GM12878 (cell line): ENCODE measurements around the gene CD82. TPM values are rescaled to one million over a fixed set of nuclear protein-coding genes. Genes with fewer than 3 reads are reported as not detected.

Experiments used
- ATAC-seq: fragments of 200-7000 bp; cut with Tn5 transposase; 3 replicates; pipeline ENCODE4 v1.9.1; 2020; ENCODE audit warnings: mild to moderate bottlenecking, moderate library complexity
- BruUV-seq: library from RNA; stranded (reverse); fragments of 400-500 nt; replicated peaks from 2 replicates; lab custom pipeline; 2021; lab: Mats Ljungman, UMichigan
- CTCF ChIA-PET: fragments of 300-600 bp; sonication (Branson Sonifier 250); formaldehyde crosslinking; extraction: SDS; loops from one replicate; lab custom pipeline; 2021; ENCODE audit warnings: inconsistent platforms; lab: Yijun Ruan, JAX
- POLR2A ChIA-PET: fragments of 350-600 bp; formaldehyde crosslinking; extraction: SDS; loops from one replicate; lab custom pipeline; 2021; ENCODE audit warnings: inconsistent platforms; lab: Charles Lee
- RAD21 ChIA-PET: fragments of 300-600 bp; sonication (Branson Sonifier 250); formaldehyde crosslinking; loops from one replicate; lab custom pipeline; 2023; ENCODE audit warnings: antibody characterized with exemption; ENCODE audit not compliant: unreplicated experiment; lab: Charles Lee
- SMC1A ChIA-PET: fragments of 300-600 bp; sonication (Branson Sonifier 250); formaldehyde crosslinking; loops from one replicate; lab custom pipeline; 2023; ENCODE audit not compliant: unreplicated experiment, uncharacterized antibody; lab: Charles Lee
- DNase-seq: peaks from one replicate; pipeline ENCODE4 v3.0.0-alpha.2; 2011; ENCODE audit warnings: low read depth, low spot score
- FAIRE-seq: peaks from 3 replicates; lab custom pipeline; 2011; peaks lifted over from hg19 to GRCh38; lab: Jason Lieb, UNC
- H2AFZ ChIP-seq: 2 replicates; pipeline ENCODE4 v1.6.0; 2011; ENCODE audit warnings: low read depth, low read length, control low read depth; ENCODE audit not compliant: control insufficient read depth
- H3K27ac ChIP-seq: 2 replicates; pipeline ENCODE4 v1.5.1; 2011; ENCODE audit warnings: control low read depth; ENCODE audit not compliant: control insufficient read depth, insufficient read depth
- H3K27me3 ChIP-seq, 2 experiments: replicated peaks in 1 of 2; 2 replicates each; pipeline versions ENCODE4 v1.6.0 to v1.6.1; 2011; ENCODE audit warnings: low read length in 1 of 2; ENCODE audit not compliant: control insufficient read depth in 2 of 2, insufficient read depth in 2 of 2
- H3K36me3 ChIP-seq, 2 experiments: 2 replicates each; pipeline ENCODE4 v1.5.1; 2011; ENCODE audit warnings: low read length in 1 of 2; ENCODE audit not compliant: control insufficient read depth in 2 of 2, insufficient read depth in 2 of 2
- H3K4me1 ChIP-seq: 2 replicates; pipeline ENCODE4 v1.6.1; 2011; ENCODE audit warnings: mild to moderate bottlenecking, low read length, moderate library complexity, mixed read lengths; ENCODE audit not compliant: control insufficient read depth, insufficient read depth
- H3K4me2 ChIP-seq: 2 replicates; pipeline ENCODE4 v1.6.0; 2011; ENCODE audit warnings: control low read depth; ENCODE audit not compliant: control insufficient read depth, insufficient read depth
- H3K4me3 ChIP-seq: fragments of 200-600 bp; sonication (generic); 2 replicates; pipeline ENCODE4 v1.5.1; 2016
- H3K79me2 ChIP-seq: 2 replicates; pipeline ENCODE4 v1.6.0; 2011; ENCODE audit warnings: low read length; ENCODE audit not compliant: control insufficient read depth, insufficient read depth
- H3K9ac ChIP-seq: 2 replicates; pipeline ENCODE4 v1.8.0; 2011; ENCODE audit warnings: low read length, control low read depth, mixed read lengths; ENCODE audit not compliant: control insufficient read depth, insufficient read depth
- H3K9me3 ChIP-seq: replicated peaks from 3 replicates; pipeline ENCODE4 v1.5.1; 2011; ENCODE audit warnings: mild to moderate bottlenecking, low read length; ENCODE audit not compliant: control insufficient read depth, insufficient read depth
- H4K20me1 ChIP-seq: 2 replicates; pipeline ENCODE4 v1.6.0; 2011; ENCODE audit not compliant: control insufficient read depth, insufficient read depth
- BHLHE40 ChIP-seq, 2 experiments: fragments of 450-650 bp in 1 of 2; IDR thresholded peaks; 2 replicates each; pipeline ENCODE4 v1.6.1; 2011 to 2017; ENCODE audit warnings: low read depth in 2 of 2, borderline replicate concordance in 1 of 2, improper control_type of control experiment in 1 of 2, low read length in 1 of 2, mild to moderate bottlenecking in 1 of 2
- BRCA1 ChIP-seq: IDR thresholded peaks from 2 replicates; pipeline ENCODE4 v1.6.1; 2011; ENCODE audit warnings: low read depth, low read length, improper control_type of control experiment
- CBX3 ChIP-seq: fragments of 200-600 bp; sonication (generic); IDR thresholded peaks from 2 replicates; pipeline ENCODE4 v1.6.1; 2016; ENCODE audit warnings: low read depth, borderline replicate concordance
- CEBPB ChIP-seq, 2 experiments: fragments of 150-350 bp in 1 of 2; IDR thresholded peaks; 2 replicates each; pipeline ENCODE4 v1.6.1; 2012 to 2014; ENCODE audit warnings: low read depth in 2 of 2, low read length in 2 of 2, borderline replicate concordance in 1 of 2, inconsistent platforms in 1 of 2
- CEBPZ ChIP-seq: fragments of 150-350 bp; IDR thresholded peaks from 2 replicates; pipeline ENCODE4 v1.6.1; 2016; ENCODE audit warnings: low read depth, low read length
- E2F4 ChIP-seq: IDR thresholded peaks from 2 replicates; pipeline ENCODE4 v1.6.1; 2012; ENCODE audit warnings: low read depth, low read length, improper control_type of control experiment
- KAT2A ChIP-seq: conservative IDR thresholded peaks from 2 replicates; pipeline ENCODE4 v1.6.1; 2011; ENCODE audit warnings: low read depth, low read length; ENCODE audit not compliant: control insufficient read depth
- LARP7 ChIP-seq: fragments of 450-650 bp; IDR thresholded peaks from 2 replicates; pipeline ENCODE4 v1.6.1; 2017; ENCODE audit warnings: mild to moderate bottlenecking
- MLLT1 ChIP-seq: fragments of 450-650 bp; IDR thresholded peaks from 2 replicates; pipeline ENCODE4 v1.6.1; 2016; ENCODE audit warnings: mild to moderate bottlenecking
- NFXL1 ChIP-seq: fragments of 450-650 bp; IDR thresholded peaks from 2 replicates; pipeline ENCODE4 v1.6.1; 2017; ENCODE audit warnings: antibody characterized with exemption, mild to moderate bottlenecking, borderline replicate concordance
- NFYB ChIP-seq: IDR thresholded peaks from 2 replicates; pipeline ENCODE4 v1.6.1; 2011; ENCODE audit warnings: low read depth, mild to moderate bottlenecking, low read length, improper control_type of control experiment, moderate library complexity; ENCODE audit not compliant: insufficient read depth
- NRF1 ChIP-seq: conservative IDR thresholded peaks from 2 replicates; pipeline ENCODE4 v1.6.1; 2011; ENCODE audit warnings: mild to moderate bottlenecking, low read depth, low read length, improper control_type of control experiment
- TCF12 ChIP-seq: IDR thresholded peaks from 2 replicates; pipeline ENCODE4 v1.6.1; 2011; ENCODE audit warnings: low read depth, mild to moderate bottlenecking, low read length
- TCF7 ChIP-seq: IDR thresholded peaks from 2 replicates; pipeline ENCODE4 v1.6.1; 2014; ENCODE audit warnings: antibody characterized with exemption, borderline replicate concordance
- ZBED1 ChIP-seq: IDR thresholded peaks from 2 replicates; pipeline ENCODE4 v1.6.1; 2016; ENCODE audit warnings: borderline replicate concordance
- ZNF207 ChIP-seq: fragments of 450-650 bp; IDR thresholded peaks from 2 replicates; pipeline ENCODE4 v1.6.1; 2014; ENCODE audit warnings: antibody characterized with exemption, mild to moderate bottlenecking, borderline replicate concordance
- ZNF274 ChIP-seq: IDR thresholded peaks from one replicate; pipeline ENCODE4 v1.8.0; 2011; ENCODE audit not compliant: insufficient read length, insufficient read depth
- WGBS: methylation state at CpG from one replicate; pipeline ENCODE4 v1.1.6; 2016; ENCODE audit warnings: low lambda C conversion rate; ENCODE audit not compliant: insufficient replicate concordance, insufficient coverage; ENCODE audit errors: missing lambda C conversion rate; 5-methylcytosine and 5-hydroxymethylcytosine counted together
- in situ Hi-C: fragments of 300-500 bp; cut with MboI; formaldehyde crosslinking; loops from 9 replicates; pipeline ENCODE4 v1.14.3; 2018; ENCODE audit warnings: mixed read lengths
- intact Hi-C: fragments of 100-400 bp; cut with micrococcal nuclease; formaldehyde crosslinking; loops from one replicate; pipeline ENCODE4 v1.14.2; 2022; ENCODE audit not compliant: unreplicated experiment
- polyA plus RNA-seq, 11 experiments: library from polyadenylated mRNA; depleted of rRNA in 4 of 11; unstranded in 6 of 11; stranded (reverse) in 5 of 11; fragments of >200 nt; fragmentation: Nextera tagmentation in 4 of 11; fragmentation: Illumina TruSeq in 1 of 11; extraction: Ambion mirVana in 4 of 11; extraction: Trizol in 1 of 11; gene quantifications; 1 replicate in 1 of 11; 2 replicates in 10 of 11; pipeline versions ENCODE4 v1.2.1 to v1.2.3, GENCODE V29; 2011 to 2016; ENCODE audit warnings: inconsistent platforms in 2 of 11, missing spikeins in 2 of 11, low read depth in 1 of 11
- total RNA-seq, 4 experiments: library from RNA; depleted of rRNA in 3 of 4; stranded (reverse); fragments of >200 nt in 3 of 4; fragmentation: Illumina TruSeq in 1 of 4; extraction: Trizol in 1 of 4; gene quantifications; 2 replicates each; pipeline versions ENCODE4 v1.2.1 to v1.2.3, GENCODE V29; 2013 to 2021
- TF ChIP-seq, protein P1 (sequence below): IDR thresholded peaks from 2 replicates; pipeline ENCODE4 v1.6.1; 2011; ENCODE audit warnings: mild to moderate bottlenecking, low read depth, low read length, moderate library complexity; ENCODE audit not compliant: insufficient replicate concordance

Gene CD82
- total and polyA plus RNA-seq, 10 of the 15 experiments (the other 5 are each of a cell fraction or from before 2014, with no cell fraction given) = 5.2 to 180 (median 84.7) TPM

GRCh38 chr11:44524346-44524745 lies 41.1 kb upstream of the CD82 start:
- ChIA-PET POLR2A (no interaction called here), SMC1A (interaction anchor here (0.8 to 1.6 kb wide), 5 partner anchors 18 to 414 kb away, joined by 3 to 6 read pairs (median 3); no protein-coding TSS in a partner anchor), RAD21 (interaction anchor here (2.1 to 2.2 kb wide), 2 partner anchors 17 to 93 kb away, joined by 5 to 8 read pairs; no protein-coding TSS in a partner anchor), CTCF (interaction anchor here (0.6 to 2.1 kb wide), 12 partner anchors 8 to 387 kb away, joined by 3 to 10 read pairs (median 4); no protein-coding TSS in a partner anchor)
- intact Hi-C loops (no loop called here), in situ Hi-C loops (no loop called here)
- Histone ChIP-seq H3K4me1 (no peaks in the 10 kb centered on the region), H3K36me3 (no peaks in the 10 kb centered on the region), H4K20me1 (no peaks in the 10 kb centered on the region), H3K27me3 (peaks cover 0 to 2% of the 10 kb centered on the region in 2 experiments; a peak in 1 of 4 replicates), H3K27ac (no peak overlapping the region), H3K4me2 (no peak overlapping the region), H3K79me2 (no peaks in the 10 kb centered on the region), H3K4me3 (no peak overlapping the region), H2AFZ (no peak overlapping the region), H3K9ac (no peak overlapping the region), H3K9me3 (no peaks in the 10 kb centered on the region)
- DNase-seq (no peak), FAIRE-seq (no peak), ATAC-seq (no peak)
- WGBS = 34% methylated on average over 10 of the region's 10 CpGs
- BruUV-seq = no TSS peak
- TF ChIP-seq NFXL1 (no peak), CBX3 (no peak), ZBED1 (no peak), CEBPB (IDR thresholded peaks at IDR 0.05; ENCODE audit: borderline replicate concordance in 1 of 2, low read depth in 2 of 2, low read length in 2 of 2) (no peak), MLLT1 (no peak), BRCA1 (no peak), TCF12 (no peak), LARP7 (no peak), NFYB (no peak), ZNF274 (no peak), NRF1 (no peak), KAT2A (no peak), E2F4 (no peak), TCF7 (no peak), ZNF207 (no peak), BHLHE40 (IDR thresholded peaks at IDR 0.05; ENCODE audit: borderline replicate concordance in 1 of 2, low read depth in 2 of 2, low read length in 1 of 2) (no peak), CEBPZ (no peak)
- TF ChIP-seq, protein P1, sequence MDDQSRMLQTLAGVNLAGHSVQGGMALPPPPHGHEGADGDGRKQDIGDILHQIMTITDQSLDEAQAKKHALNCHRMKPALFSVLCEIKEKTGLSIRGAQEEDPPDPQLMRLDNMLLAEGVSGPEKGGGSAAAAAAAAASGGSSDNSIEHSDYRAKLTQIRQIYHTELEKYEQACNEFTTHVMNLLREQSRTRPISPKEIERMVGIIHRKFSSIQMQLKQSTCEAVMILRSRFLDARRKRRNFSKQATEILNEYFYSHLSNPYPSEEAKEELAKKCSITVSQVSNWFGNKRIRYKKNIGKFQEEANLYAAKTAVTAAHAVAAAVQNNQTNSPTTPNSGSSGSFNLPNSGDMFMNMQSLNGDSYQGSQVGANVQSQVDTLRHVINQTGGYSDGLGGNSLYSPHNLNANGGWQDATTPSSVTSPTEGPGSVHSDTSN = no peak
